HG03469 (cell line): ENCODE data around the gene SAV1.
"Not testable (repeated sequence)": the region's sequence is repeated elsewhere in the genome, so short reads cannot be mapped to it uniquely, and the experiment has no call there.

Experiments used
- ATAC-seq: cut with Tn5 transposase; IDR thresholded peaks from one replicate; pipeline ENCODE4 v1.9.1; 2021; ENCODE audit warnings: mild to moderate bottlenecking, moderate library complexity, moderate number of reproducible peaks; ENCODE audit not compliant: unreplicated experiment

Gene SAV1

DNA sequence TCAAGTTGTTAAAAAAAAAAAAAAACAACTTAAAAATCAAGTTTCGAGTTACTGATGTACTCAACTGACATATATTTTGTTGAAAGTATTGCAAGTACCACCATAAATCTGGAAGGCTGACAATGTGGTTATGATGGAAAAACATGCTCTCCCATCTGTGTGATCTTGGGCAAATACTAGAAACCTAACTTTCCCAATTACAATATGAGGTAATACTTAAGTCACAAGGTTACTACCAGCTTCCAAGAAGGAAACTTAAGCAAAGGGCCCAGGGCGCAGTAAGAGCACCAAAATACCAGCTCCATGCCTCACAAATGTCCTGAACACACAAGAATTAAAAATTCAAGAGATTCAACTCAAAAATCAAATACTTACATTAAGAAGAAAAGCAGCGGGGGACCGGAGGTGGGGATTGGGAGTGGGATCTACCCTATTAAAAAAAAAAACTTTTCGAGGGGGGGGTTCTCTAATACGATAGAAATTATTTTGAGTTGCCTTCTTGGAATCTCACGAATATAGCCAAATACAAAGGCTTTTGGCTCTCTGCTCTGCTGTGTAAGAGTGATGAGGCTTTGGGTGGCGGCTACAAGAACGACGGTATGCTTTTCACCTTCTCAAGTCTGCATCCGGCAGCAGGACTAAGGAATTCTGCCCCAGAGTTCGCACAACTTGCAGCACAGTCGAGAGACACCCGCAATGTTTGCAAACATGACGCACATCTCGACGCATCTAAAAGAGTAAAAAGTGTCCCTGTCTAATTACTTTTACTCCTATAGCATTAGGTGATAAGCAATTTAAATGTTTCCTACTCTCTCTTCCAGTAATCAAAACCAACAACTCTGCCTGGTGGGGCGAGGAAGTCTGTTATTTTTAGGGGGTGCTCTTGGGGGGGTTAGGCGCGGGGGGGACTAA is 1.1 kb downstream of the SAV1 start:
- no peak for ATAC-seq

GRCh38 chr14:50665300-50665699 is 2.8 kb downstream of the SAV1 start:
- ATAC-seq = not testable (repeated sequence)

DNA sequence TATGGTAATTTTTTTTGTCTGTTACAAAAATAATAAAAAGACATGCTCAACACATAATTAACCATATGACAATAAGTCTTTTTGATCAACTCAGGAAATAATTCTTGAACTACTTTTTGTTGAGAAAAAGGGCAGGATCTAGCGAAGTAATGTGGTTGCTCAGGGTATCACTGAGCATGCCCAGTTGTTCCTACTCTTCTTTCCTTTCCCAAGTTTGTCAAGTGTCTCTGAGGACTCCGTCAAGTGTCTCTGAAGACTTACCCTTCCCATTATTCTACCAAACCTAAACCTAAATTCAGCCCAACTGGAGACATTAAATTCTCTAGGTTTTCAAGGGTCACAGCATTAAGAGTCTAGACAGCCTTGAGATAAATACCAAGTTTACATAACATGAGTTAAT is 3.5 kb downstream of the SAV1 start:
- not testable (repeated sequence) for ATAC-seq

DNA sequence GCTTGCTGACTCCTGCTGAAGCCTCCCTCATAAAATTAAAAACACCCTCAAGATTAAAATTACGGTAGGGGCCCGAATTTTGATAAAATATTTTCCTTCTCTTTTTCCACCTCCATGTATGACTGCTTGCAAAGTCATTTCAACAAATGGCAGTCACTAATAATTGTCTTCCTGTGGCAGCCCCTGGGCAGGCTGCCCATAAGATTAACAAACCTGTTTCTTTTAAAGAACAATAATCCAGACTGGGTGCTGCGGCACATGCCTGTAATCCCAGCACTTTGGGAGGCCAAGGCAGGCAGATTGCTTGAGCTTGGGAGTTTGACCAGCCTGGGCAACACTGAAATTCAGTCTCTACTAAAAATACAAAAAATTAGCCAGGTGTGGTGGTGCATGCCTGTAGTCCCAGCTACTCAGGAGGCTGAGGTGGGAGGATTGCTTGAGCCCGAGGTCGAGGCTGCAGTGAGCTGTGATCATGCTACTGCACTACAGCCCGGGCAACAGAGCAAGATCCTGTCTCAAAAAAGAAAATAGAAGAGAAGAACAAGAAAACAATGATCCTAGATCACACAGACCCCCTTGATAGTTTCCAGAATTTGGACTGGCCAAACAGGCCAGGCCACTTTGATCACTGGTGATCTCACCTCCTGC is 8.7 kb downstream of the SAV1 start:
- ATAC-seq = no peak

DNA sequence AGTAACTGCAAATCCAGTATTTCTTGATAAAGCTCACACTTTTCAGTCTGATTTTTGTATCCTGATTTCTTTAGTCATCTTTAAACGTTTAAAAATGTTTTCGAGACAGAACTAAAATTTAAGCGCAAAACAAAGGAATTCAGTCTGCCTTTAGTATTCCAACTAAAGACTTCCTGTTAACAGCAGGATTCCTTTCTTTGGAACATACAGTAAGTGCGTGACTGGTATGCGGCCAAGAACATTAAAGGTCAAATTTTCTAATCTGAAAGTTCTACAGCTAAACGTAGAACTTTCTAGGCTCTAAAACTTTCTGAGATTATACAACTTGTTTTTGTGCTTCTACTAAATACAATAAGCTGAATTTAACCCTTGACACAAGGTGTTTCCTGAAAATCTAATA is 9.9 kb downstream of the SAV1 start:
- ATAC-seq = no peak

DNA sequence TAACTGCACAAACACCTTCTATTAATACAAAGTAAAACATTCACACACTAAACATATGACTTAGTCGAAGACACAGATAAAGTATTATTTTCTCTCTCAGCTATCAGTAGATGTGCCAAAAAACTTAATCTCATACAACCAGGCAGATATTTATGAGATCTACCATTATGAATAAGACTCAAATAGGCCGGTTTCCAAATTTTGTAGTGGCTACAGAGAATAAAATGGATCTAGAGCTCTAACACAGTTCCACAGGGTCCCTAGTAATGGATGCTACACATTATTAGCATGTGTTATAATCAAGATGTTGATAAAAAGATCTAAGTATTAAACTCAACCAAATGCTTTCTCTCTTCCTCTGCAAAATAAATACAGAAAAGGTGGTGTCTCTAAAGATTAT is 10.4 kb downstream of the SAV1 start:
- ATAC-seq = no peak

DNA sequence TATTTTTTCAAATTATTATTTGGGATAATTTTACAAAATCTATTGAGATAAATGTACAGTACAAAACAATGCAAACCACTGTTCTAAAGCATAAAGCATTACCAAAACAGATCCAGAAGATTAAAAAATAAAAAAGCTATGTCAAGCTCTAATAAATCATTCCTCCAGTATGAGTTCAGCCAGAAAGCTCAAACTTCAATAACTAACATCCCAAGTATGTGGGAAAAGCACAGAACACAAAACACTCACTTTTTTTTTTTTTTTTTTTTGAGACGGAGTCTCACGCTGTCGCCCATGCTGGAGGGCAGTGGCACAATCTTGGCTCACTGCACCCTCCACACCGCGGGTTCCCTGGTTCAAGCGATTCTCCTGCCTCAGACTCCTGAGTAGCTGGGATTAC is 11.3 kb downstream of the SAV1 start:
- ATAC-seq = no peak

GRCh38 chr14:50649691-50650090 is 18.4 kb downstream of the SAV1 start:
- ATAC-seq = no peak

- ATAC-seq = no peak
Observed at GRCh38 chr14:50647753-50648152, 20.4 kb downstream of the SAV1 start.

DNA sequence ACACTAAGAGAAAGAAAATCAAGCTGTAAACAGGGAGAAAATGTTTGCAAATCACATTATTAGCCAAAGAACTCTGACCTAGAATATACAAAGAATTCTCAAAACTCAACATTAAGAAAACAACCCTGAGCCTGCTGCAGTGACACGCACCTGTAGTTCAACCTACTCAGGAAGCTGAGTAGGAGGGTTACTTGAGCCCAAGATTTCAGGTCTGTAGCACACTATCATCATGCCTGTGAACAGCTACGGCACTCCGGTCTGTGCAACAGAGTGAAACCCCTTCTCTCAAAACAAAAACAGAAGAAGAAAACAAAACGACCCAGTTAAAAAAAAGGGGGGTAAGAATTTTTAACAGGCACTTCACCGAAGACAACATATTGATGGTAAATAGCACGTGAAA is 20.8 kb downstream of the SAV1 start:
- peak; percentile 83 for ATAC-seq

- ATAC-seq = no peak
Observed at GRCh38 chr14:50635141-50635540, 33.0 kb downstream of the SAV1 start.

DNA sequence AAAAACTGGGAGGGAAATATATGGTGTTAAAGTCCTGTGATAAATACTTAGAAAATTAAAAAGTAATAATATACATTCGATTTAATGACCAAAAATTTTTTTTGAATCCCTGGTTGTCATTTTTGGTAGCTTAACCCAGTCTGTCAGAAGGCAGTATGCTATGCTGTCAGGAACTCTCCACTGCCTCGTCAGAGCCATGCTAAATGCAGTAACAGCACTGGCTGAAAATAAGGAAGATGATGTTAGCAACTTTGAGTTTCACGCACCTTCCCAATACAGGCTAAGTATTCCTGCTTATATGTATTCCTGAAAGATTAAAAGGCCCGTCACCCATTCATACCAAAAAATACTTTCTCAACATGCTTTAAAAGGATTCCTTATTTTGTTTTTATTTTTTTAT is 34.2 kb downstream of the SAV1 start:
- no peak for ATAC-seq

DNA sequence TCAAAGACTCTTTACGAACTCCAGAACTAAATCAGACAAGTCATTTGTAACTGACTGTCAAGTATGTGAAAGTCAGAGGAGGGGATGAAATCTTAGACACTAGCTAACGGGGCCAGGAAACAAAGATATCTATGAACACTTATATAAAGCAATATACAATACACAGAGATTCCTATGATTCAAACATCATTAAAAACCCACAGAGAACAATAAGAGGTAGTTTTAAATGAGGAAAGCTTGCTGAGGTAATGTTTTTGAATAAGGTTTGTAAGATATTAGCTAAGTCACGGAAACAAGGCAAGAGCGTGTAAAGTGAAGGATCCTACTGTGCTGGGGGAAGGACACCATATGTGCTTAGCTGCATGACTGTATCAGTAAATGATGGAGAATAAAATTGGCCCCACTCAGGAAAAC is 36.7 kb downstream of the SAV1 start:
- ATAC-seq = no peak

GRCh38 chr14:50624947-50625346 is 43.2 kb downstream of the SAV1 start:
- not testable (repeated sequence) for ATAC-seq

- ATAC-seq = no peak
Observed at GRCh38 chr14:50624447-50624846, 43.7 kb downstream of the SAV1 start.

- ATAC-seq = no peak
Observed at GRCh38 chr14:50622978-50623377, 45.1 kb downstream of the SAV1 start.

DNA sequence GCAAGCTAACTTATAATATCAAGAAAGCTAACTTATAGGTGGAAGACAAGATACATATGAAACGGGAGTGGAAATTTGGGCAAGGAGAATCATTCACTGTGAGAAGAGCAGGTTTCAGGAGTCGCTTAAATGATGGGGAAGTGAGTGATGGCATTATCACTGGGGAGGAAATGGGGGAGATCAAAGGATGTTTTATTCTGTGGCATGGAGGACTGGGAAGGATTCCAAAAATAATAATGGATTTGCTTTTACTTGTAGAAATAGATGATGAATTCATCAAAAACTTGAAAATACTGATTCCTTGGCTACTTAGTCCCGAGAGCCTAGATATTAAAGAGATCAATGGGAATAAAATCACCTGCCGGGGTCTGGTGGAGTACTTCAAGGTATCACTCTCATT is 47.8 kb downstream of the SAV1 start:
- ATAC-seq = no peak

- peak; percentile 42 for ATAC-seq
Observed at GRCh38 chr14:50619569-50620141, 48.5 kb downstream of the SAV1 start.

DNA sequence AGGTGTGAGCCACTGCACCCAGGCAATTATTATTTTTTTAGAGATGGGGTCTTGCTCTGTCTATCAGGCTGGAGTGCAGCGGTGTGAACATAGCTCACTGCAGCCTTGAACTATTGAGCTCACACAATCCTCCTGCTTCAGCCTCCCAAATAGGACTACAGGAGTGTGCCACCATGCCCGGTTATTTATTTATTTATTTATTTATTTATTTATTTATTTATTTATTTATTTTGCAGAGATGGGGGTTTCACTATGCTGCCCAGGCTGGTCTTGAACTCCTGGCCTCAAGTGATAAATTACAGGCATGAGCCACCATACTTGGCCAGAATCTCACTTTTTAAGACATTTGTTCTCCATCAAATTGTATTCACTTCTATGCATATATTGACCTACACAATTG is 51.8 kb downstream of the SAV1 start:
- ATAC-seq = no peak

DNA sequence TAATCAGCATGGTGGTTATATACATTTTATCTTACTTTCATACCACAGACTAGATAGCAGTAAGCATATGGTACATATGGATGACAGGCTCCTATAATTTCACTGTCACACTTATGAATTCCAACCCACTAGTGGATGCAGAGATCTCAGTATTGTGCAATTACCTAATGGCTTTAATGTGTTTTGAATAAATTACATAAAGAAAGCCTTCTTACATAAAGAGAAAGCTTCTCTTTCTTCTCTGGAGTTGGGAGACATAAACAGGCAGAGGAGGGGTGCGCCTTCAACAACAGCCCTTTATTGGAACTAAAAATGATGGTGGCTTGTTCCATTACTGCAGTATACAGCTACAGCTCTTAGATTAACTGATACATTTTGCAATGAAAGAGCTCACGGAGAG is 52.6 kb downstream of the SAV1 start:
- no peak for ATAC-seq

DNA sequence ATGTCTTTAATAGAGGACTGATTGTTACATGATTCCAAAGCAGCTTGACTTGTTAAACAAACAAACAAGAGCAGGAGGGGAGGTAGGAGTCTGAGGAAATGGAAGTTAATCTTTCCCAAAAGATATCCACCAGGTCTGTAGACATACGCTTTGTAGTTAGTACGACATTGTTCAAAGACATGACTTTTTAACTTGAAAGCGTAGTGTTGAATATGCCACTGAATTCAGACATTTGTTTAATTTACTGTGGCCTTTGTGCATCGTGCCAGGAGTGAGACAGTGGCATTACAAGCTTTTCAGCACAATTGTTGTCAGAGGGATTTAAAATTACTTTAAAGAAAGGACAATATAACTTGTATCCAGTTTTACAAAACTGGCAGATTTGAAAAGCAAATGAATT is 53.0 kb downstream of the SAV1 start:
- no peak for ATAC-seq

- no peak for ATAC-seq
Observed at GRCh38 chr14:50612806-50613205, 55.3 kb downstream of the SAV1 start.
